T-helper 2 cell treated with Interferon-gamma antibody and Interleukin-4, amounts not matched to agents 5 μg/mL and 100 μg/mL, for 36 hours (primary cell): ENCODE data around the gene RGPD6.
"Not testable (repeated sequence)": the region's sequence is repeated elsewhere in the genome, so short reads cannot be mapped to it uniquely, and the experiment has no call there.

ENCODE experiments used
- DNase-seq: peaks from one replicate; pipeline ENCODE4 v3.0.0; 2021; ENCODE audit warnings: low spot score
- H3K27ac Mint-ChIP-seq: one replicate; pipeline ENCODE4 v1.8.0; 2021; ENCODE audit warnings: mild to moderate bottlenecking, mixed read lengths
- H3K27me3 Mint-ChIP-seq: one replicate; pipeline ENCODE4 v1.8.0; 2021; ENCODE audit warnings: low read depth, mixed read lengths
- H3K36me3 Mint-ChIP-seq: one replicate; pipeline ENCODE4 v1.8.0; 2021; ENCODE audit warnings: low read depth, mixed read lengths
- H3K4me1 Mint-ChIP-seq: one replicate; pipeline ENCODE4 v1.8.0; 2021; ENCODE audit warnings: low read depth, mixed read lengths
- H3K4me3 Mint-ChIP-seq: one replicate; pipeline ENCODE4 v1.8.0; 2022; ENCODE audit warnings: mild to moderate bottlenecking, moderate library complexity, mixed read lengths
- H3K9me3 Mint-ChIP-seq: one replicate; pipeline ENCODE4 v1.8.0; 2021; ENCODE audit warnings: mixed read lengths

Gene RGPD6

DNA sequence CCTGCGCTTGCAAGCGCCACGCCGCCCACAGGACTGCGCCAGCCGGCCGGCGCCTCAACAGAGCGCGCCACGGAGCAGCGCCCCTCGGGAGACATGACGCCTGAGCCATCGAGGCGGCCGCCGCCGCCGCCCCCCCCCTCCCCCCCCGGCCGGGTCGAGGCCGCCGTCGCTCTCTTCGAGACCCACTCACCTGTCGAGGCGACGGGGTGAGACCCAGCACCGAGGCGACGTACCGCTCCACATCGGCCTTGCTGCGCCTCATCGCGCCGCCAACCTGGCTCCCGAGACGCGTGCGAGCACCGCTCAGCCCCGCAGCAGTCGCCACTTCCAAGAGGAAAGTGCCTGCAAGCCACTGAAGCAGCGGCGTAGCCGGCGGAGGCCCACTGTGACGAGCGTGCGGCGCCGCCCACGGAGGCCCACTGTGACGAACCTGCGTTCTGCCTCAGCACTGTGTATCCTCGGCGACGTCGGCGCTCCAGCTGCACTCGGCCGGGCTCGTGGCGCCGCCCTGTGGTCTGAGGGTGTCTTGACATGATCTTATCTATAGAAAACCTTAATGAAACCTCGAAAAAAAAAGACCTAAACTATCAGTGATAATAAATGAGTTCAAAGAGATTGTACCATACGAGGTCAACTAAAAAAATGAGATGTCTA is at the start of gene RGPD6:
TSS of gene RGPD6 (minus strand) at position 460 of the 654 bp plus-strand sequence. CDS start at position 262, 198 bp downstream.
- H3K27me3 Mint-ChIP-seq, H3K4me1 Mint-ChIP-seq, H3K36me3 Mint-ChIP-seq, DNase-seq, H3K4me3 Mint-ChIP-seq, H3K9me3 Mint-ChIP-seq, H3K27ac Mint-ChIP-seq: not testable (repeated sequence)

DNA sequence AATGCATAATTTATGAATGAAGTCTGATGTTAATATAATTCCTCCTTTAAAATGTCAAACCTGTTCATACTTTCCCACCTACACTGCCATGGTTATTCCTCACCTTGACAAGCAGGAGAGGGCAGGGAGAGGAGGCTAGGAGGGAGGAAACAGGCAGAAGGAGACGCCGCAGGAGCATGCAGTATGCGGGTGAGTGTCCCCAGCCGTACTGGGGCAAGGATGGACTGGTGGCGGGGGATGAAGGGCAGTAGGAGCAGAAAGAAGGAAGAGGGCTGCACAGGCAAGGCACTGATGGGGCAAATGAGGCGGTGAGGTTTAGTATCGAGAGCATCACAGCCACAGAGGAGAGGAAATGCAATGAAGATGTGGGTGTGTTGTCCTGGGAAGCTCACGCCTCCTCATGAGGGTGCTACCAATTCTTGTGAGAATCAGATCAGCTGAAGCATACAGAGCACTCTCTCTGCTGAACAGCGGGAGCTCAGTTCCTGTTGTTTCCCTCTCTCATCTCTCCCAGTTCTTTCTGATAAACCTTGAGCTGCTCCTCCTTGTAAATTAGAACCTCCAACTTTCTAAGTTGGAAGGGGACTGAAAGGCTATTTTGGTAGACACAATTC is 42.4 kb upstream of the RGPD6 start:
- not testable (repeated sequence) for H3K27ac Mint-ChIP-seq, H3K36me3 Mint-ChIP-seq, H3K9me3 Mint-ChIP-seq, DNase-seq, H3K4me3 Mint-ChIP-seq, H3K4me1 Mint-ChIP-seq, H3K27me3 Mint-ChIP-seq

DNA sequence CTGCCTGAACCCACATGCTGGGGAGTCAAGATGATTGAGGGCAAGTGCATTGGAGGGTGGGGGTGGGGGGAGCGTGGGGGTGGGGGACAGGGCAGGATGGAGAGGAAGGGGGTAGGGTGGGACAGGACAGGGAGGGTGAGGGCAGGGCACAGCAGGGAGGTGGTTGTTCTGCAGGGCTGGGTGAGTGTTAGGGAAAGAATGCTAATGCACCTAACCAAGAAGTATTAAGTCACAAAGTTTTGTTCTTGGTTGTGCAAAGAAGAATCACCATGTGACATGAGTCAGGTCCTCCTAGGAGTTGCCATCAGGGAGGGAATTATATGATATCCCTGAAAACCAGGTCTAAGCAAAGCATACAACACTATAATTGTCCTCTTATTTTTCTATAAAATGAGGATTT is 36.9 kb upstream of the RGPD6 start:
- H3K4me1 Mint-ChIP-seq, H3K4me3 Mint-ChIP-seq, H3K9me3 Mint-ChIP-seq, H3K36me3 Mint-ChIP-seq, H3K27me3 Mint-ChIP-seq, H3K27ac Mint-ChIP-seq, DNase-seq: not testable (repeated sequence)

DNA sequence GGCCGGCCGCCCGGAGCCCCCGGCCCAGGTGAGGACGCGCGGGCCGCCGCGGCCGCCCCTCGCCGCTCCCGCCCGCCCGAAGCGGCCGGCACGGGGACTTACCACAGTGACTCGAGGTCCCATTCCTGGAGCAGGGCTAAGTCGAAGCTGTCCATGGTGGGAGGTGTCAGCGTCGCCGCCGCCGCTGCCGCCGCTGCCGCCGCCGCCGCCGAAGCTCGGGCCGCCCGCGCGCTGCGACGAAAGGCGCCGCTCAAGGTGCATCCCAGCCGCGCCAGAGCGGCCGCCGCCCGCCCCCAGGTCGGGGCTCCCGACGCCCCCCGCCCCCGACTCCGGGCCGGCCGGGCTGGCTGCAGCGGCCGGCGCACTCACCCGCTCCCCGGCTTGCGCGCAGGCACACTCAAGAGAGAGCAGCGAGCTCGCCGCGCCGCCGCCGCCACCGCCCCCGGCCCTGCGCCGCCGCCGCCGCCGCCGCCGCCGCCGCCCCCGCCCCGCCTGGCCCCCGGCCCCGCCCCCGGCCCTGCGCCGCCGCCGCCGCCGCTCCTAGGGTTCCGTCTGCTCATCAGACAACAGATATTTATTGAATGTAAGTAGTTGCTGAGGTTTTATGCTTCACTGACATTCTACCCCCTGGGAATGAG is 33.7 kb upstream of the RGPD6 start:
- not testable (repeated sequence) for DNase-seq, H3K27ac Mint-ChIP-seq

DNA sequence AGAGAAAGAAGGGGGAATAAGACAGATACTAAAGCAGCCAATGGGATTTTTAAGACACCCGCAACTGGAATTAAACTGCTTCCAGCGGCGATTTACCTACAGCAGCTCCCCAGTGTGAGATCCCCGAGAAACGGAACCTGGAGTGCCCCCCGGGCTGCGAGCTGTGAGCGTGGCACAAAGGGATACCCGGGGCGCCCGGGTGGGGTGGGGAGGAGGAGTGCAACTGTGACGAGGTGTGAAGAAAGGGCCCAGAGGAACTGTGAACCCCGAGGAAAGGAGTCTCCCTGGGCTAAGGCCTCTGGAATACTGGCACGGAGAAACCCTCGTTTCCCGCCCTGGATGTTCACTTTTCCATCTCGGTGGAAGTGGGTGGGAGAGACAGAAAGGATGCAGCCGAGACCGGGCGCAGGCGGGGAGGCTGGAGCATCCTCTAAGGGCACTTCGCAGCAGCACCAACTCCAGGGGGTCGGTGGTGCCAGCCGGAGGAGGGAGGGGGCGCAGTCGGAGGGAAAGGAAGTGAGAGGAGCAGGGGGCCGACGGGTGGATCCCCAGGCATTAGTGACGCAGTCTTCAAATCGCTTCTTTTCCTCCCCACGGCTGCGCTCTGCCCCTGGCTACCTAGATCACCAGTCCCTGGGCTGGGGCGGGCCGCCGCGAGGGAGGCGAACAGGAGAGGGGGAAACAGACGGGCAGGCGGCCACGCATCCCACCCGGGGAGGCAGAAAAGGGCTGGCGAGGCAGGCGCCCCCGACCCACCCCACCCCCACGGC is 33.0 kb upstream of the RGPD6 start:
- not testable (repeated sequence) for H3K36me3 Mint-ChIP-seq, H3K27me3 Mint-ChIP-seq, DNase-seq, H3K9me3 Mint-ChIP-seq, H3K27ac Mint-ChIP-seq, H3K4me3 Mint-ChIP-seq, H3K4me1 Mint-ChIP-seq

More for the DNA sequence above, 33.7 kb upstream of the RGPD6 start:
- not testable (repeated sequence) for H3K27me3 Mint-ChIP-seq, H3K9me3 Mint-ChIP-seq, H3K4me1 Mint-ChIP-seq, H3K4me3 Mint-ChIP-seq, H3K36me3 Mint-ChIP-seq

DNA sequence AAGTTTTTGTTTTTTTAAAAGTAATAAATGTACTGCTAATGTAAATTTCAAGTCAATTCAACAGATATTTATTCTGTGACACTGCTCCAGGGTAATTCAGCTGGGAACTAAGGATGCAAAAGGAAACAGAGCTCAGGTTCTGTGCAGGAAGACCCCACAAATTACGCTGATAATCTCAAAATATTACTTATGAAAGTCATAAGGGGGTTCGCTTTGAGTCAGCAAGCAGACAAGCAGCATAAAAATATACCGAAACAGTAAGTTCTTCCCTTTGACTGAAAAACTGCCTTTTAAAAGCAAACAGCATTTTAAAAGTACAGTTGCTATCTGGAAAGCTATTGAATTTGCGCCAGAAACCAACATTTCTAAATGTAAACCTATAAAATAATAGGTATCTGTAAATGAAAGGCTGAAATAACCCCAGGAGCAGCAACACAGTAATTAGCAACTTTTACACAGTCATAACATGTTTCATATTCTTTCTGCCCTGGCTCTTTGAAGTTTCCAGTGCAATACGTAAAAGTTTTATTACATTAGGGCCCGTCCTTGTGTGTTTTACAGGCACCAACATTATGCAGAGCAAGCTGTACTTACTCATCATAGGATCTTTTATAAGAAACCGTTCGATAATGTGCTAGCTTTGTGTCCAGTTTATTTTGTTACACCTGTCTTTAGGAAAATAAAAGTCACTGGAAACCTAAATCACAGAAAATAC is 31.9 kb upstream of the RGPD6 start:
- H3K27ac Mint-ChIP-seq, H3K36me3 Mint-ChIP-seq, H3K9me3 Mint-ChIP-seq, DNase-seq, H3K4me1 Mint-ChIP-seq, H3K4me3 Mint-ChIP-seq, H3K27me3 Mint-ChIP-seq: not testable (repeated sequence)

DNA sequence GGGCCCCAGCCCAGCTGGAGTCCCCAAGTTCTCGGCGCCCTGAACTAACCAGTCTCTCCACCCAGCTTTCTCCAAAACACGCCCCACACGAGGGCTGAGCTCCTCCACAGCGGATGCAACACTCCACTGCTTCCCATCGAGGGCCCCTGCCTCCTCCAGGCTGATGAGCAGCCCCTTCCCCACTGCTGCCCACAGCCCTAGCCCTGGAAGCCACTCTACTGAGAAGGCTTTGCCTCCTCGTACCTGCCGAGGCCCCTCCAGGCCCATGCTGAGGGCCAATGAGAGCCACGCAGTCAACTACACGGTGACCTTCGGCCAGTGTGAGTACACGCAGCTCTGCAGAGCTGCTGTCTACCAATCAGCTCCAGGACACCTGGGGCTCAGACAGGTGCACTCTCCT is 28.0 kb upstream of the RGPD6 start:
- not testable (repeated sequence) for H3K27ac Mint-ChIP-seq, H3K36me3 Mint-ChIP-seq, H3K27me3 Mint-ChIP-seq

DNA sequence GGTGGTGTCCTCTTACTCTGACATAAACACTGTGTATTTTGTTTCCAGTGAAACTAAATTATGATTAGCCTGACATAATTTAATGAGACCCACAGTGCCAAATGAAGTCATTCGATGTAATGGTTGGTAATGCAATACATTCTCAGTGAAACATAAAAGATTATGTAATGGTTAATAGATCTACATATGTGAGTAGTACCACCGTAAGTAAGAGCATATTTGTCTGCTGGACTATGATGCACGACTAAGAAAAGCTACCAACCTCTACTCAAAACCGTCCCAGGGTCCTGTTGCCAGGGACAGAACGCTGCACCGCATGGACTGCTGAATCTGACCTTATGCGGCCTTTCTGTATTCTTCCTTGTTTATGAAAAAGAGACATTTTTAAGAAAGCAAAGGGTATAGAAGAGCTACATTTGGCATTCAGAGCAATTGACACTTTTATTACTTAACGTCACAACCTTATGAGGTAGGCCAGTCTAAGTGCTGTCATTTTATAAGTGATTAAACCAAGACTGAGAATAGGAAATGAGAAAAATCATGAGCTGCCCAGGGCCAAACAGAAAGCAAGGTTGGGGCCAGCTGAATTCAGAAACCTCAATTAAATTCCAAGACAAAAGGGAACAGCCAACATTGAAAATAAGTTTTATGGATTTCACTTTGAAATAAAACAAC is 27.0 kb upstream of the RGPD6 start:
- not testable (repeated sequence) for H3K27me3 Mint-ChIP-seq, H3K4me3 Mint-ChIP-seq, H3K36me3 Mint-ChIP-seq, DNase-seq, H3K9me3 Mint-ChIP-seq, H3K27ac Mint-ChIP-seq, H3K4me1 Mint-ChIP-seq

More for the DNA sequence above, 28.0 kb upstream of the RGPD6 start:
- H3K9me3 Mint-ChIP-seq, H3K4me1 Mint-ChIP-seq, H3K4me3 Mint-ChIP-seq, DNase-seq: not testable (repeated sequence)

DNA sequence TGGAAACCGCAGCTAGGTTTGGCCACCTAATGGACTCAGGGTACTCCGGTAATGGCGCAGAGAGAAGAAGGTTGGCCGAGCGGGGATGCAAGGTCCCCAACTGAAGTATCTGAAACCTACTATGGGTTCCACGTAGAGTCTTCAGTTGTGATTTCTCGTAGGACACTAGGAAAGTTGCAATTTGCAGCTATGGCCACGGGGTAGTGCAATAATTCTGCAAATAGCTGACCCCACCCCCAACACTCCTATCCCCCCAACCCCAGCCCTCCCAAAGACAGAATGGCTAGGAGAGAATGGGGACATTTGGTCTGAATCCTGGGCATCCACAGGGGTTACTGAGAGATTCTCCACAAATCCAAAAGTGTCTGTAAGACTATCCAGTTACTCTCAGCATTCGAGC is 25.1 kb upstream of the RGPD6 start:
- DNase-seq, H3K27ac Mint-ChIP-seq, H3K27me3 Mint-ChIP-seq, H3K36me3 Mint-ChIP-seq, H3K4me3 Mint-ChIP-seq, H3K9me3 Mint-ChIP-seq, H3K4me1 Mint-ChIP-seq: not testable (repeated sequence)

DNA sequence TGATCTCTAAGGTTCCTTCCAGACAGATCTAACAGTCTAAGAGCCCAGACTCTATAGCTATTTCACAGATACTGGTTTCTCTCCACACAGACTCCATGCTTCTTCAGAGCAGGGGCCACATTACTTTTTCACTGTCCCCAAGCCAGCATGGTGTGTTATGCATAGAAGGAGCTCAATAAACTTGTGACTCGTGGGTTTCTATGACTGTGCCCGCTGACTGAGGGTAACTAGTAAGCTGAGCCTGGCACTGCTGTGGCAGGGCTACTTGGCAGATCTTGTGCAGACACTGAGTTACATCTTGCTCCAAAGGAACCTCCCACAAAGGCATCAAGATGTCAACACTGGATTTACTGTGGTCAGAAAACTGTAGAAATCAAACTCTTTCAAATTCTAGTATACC is 15.0 kb upstream of the RGPD6 start:
- H3K27ac Mint-ChIP-seq, H3K27me3 Mint-ChIP-seq, H3K9me3 Mint-ChIP-seq, DNase-seq, H3K4me3 Mint-ChIP-seq, H3K36me3 Mint-ChIP-seq, H3K4me1 Mint-ChIP-seq: not testable (repeated sequence)

DNA sequence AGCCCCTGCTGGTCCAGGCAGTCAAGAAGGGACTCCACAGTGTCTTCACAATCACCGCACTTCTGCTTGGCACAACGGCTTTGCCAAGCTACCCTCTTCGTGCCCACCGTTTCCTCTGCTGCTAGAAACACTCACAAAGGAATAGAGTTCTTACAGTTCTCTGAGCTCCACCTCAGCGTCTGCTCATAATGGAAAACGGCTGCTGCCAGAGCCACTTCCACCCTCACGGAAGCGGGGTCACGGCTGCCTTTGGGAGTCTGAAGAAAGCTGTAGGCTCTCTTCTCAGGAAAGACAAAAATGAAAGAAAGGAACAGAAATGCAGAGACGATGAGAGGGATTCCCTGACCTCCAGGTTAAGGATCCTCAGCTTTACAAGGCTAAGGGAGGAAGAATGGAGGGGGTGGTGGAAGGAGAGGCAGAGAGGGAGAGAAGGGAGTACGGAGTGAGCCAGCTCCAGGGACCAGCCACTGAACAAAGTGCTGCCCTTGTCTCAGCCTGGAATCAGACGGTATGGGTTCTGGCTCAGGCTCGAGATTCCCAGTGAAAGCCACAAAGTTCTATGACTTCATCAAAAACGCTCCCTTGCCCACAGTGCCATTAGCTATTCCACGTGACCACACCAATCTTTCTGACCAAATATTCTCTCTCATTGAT is 12.8 kb upstream of the RGPD6 start:
- not testable (repeated sequence) for H3K4me3 Mint-ChIP-seq, H3K4me1 Mint-ChIP-seq, H3K36me3 Mint-ChIP-seq, DNase-seq, H3K27ac Mint-ChIP-seq, H3K9me3 Mint-ChIP-seq, H3K27me3 Mint-ChIP-seq

DNA sequence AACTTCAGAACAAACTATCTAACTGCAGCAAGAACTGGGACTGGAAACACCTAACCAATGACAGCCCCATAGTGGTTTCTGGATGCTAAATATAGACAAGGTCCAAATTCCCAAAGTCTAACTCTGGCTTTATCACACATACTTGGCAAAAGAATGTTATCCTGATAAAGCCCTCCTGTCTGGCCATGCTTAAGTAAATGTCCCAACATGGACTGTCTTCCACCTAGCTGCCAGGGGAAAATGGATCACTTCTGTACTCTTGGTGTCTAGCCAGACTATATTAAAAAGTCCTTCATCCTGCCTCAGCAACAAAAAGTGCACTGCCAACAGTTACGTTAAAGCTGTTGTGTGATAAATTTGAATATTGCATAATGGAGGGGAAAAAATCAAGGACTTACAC is 11.5 kb upstream of the RGPD6 start:
- not testable (repeated sequence) for H3K9me3 Mint-ChIP-seq, H3K36me3 Mint-ChIP-seq, DNase-seq, H3K4me3 Mint-ChIP-seq, H3K27me3 Mint-ChIP-seq, H3K4me1 Mint-ChIP-seq, H3K27ac Mint-ChIP-seq
